MM.1S (cell line): ENCODE results near the gene PTPRD.

Experiments used
- DNase-seq: peaks from one replicate; pipeline ENCODE4 v3.0.0-alpha.2; 2015
- H2AFZ ChIP-seq: fragments of 300-600 bp; sonication (generic); 2 replicates; pipeline ENCODE4 v1.6.0; 2016; ENCODE audit warnings: antibody characterized with exemption, low read length
- H3F3A ChIP-seq: fragments of 300-600 bp; sonication (generic); 2 replicates; pipeline ENCODE4 v1.6.1; 2016; ENCODE audit warnings: mild to moderate bottlenecking, antibody characterized with exemption, low read length, moderate library complexity, mixed read lengths; ENCODE audit not compliant: insufficient read depth
- H3K27ac ChIP-seq: fragments of 300-600 bp; sonication (generic); 2 replicates; pipeline ENCODE4 v1.5.1; 2016; ENCODE audit warnings: mild to moderate bottlenecking, low read length
- H3K27me3 ChIP-seq: fragments of 300-600 bp; sonication (generic); replicated peaks from 2 replicates; pipeline ENCODE4 v1.6.0; 2016; ENCODE audit warnings: low read length; ENCODE audit not compliant: insufficient read depth
- H3K36me3 ChIP-seq: fragments of 300-600 bp; sonication (generic); replicated peaks from 2 replicates; pipeline ENCODE4 v1.6.1; 2016; ENCODE audit warnings: mild to moderate bottlenecking, low read length, mixed read lengths; ENCODE audit not compliant: insufficient read depth
- H3K4me1 ChIP-seq: fragments of 300-600 bp; sonication (generic); 2 replicates; pipeline ENCODE4 v1.6.1; 2016; ENCODE audit warnings: low read length, mixed read lengths
- H3K4me2 ChIP-seq: fragments of 300-600 bp; sonication (generic); 2 replicates; pipeline ENCODE4 v1.6.0; 2016; ENCODE audit warnings: low read depth, low read length
- H3K4me3 ChIP-seq: fragments of 300-600 bp; sonication (generic); 2 replicates; pipeline ENCODE4 v1.5.1; 2016; ENCODE audit warnings: low read length, mixed read lengths
- H3K79me2 ChIP-seq: fragments of 300-600 bp; sonication (generic); 2 replicates; pipeline ENCODE4 v1.6.1; 2016; ENCODE audit warnings: mixed run types, low read length, mixed read lengths
- H3K9ac ChIP-seq: fragments of 300-600 bp; sonication (generic); 2 replicates; pipeline ENCODE4 v1.6.1; 2016; ENCODE audit warnings: low read length, mixed read lengths
- H3K9me2 ChIP-seq: fragments of 300-600 bp; sonication (generic); replicated peaks from 2 replicates; pipeline ENCODE4 v1.6.1; 2016; ENCODE audit warnings: mild to moderate bottlenecking, low read length, mixed read lengths; ENCODE audit not compliant: insufficient read depth
- H3K9me3 ChIP-seq: fragments of 300-600 bp; sonication (generic); replicated peaks from 2 replicates; pipeline ENCODE4 v1.6.1; 2016; ENCODE audit warnings: mild to moderate bottlenecking, low read length, mixed read lengths; ENCODE audit not compliant: insufficient read depth
- H4K20me1 ChIP-seq: fragments of 300-600 bp; sonication (generic); 2 replicates; pipeline ENCODE4 v1.6.1; 2016; ENCODE audit warnings: mild to moderate bottlenecking, low read length, moderate library complexity, mixed read lengths; ENCODE audit not compliant: insufficient read depth
- EZH2 ChIP-seq: fragments of 300-600 bp; sonication (generic); optimal IDR thresholded peaks from 2 replicates; pipeline ENCODE3; 2017; ENCODE audit warnings: low read depth, mild to moderate bottlenecking, antibody characterized with exemption, low read length, mixed read lengths
- EZH2phosphoT487 ChIP-seq: fragments of 300-600 bp; sonication (generic); IDR thresholded peaks from 2 replicates; pipeline ENCODE4 v1.6.1; 2018; ENCODE audit warnings: antibody characterized with exemption, low read length
- TF ChIP-seq, protein P1 (sequence below): fragments of 300-600 bp; sonication (generic); IDR thresholded peaks from 2 replicates; pipeline ENCODE4 v1.5.1; 2016; ENCODE audit warnings: antibody characterized with exemption, low read length, mixed read lengths

PTPRD gene

DNA sequence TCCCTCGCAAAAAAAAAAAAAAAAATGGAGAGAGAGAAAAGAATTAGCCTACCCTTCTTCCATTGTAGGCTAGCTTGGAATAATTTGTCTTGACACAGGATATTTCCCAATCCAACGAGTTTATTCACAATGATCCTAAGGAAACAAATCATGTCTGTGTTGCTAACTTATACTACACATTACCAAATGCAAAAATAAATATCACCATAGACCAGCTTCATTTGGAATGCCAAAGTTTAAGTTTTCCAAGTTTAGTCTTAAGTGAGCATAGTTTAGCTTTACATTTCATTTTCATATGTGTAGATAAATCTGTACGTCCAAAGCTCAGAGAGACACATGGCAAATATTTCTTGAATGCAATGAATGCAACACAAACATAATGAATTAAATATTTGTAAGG lies 1707.1 kb downstream of the PTPRD start:
- DNase-seq: no peak
- TF ChIP-seq, protein P1, sequence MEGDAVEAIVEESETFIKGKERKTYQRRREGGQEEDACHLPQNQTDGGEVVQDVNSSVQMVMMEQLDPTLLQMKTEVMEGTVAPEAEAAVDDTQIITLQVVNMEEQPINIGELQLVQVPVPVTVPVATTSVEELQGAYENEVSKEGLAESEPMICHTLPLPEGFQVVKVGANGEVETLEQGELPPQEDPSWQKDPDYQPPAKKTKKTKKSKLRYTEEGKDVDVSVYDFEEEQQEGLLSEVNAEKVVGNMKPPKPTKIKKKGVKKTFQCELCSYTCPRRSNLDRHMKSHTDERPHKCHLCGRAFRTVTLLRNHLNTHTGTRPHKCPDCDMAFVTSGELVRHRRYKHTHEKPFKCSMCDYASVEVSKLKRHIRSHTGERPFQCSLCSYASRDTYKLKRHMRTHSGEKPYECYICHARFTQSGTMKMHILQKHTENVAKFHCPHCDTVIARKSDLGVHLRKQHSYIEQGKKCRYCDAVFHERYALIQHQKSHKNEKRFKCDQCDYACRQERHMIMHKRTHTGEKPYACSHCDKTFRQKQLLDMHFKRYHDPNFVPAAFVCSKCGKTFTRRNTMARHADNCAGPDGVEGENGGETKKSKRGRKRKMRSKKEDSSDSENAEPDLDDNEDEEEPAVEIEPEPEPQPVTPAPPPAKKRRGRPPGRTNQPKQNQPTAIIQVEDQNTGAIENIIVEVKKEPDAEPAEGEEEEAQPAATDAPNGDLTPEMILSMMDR: no peak
- TF ChIP-seq EZH2phosphoT487 (no peak), EZH2 (no peak)

DNA sequence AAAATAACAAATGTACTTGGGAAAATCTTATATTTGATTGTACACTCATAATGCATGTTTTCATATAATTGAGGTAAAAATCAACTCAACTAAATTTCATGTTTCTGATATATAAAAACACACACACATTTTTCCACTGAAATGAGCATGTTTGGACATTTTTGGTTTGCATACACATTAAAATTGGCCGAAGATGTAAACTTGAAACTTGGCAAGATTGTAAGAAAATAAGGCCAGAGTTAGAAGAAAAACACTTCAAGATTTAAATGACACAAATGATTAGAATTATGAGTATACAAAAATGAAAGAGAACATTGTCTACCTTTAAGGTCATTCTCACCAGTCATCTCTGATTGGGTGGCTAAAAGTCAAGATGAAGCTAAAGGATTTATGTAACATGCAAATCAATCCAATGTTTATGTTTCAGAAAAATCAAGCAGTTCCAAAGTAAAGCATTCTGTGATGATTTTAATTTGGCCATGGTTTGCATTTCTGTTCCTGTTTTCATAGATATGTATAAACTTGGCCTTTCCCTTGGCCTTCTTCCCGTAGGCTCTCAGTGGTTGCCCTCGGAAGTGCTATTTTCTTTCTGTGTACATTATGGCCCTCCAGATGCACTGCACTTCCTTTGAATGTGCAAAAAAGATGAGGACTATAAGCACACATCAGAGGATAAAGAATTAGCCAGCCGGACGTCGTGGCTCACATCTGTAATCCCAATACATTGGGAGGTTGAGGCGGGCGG lies 1707.9 kb downstream of the PTPRD start:
- H4K20me1 ChIP-seq: no peaks in the 10 kb centered on the region
- DNase-seq: no peak
- no peaks in the 10 kb centered on the region for H3K27me3 ChIP-seq
- no peak overlapping the region for H3K4me2 ChIP-seq
- H3K9me2 ChIP-seq: no peaks in the 10 kb centered on the region
- H3K9ac ChIP-seq: no peak overlapping the region
- peaks cover 5% of the 10 kb centered on the region; the same call in 1 of the 2 replicates for H3F3A ChIP-seq
- no peak overlapping the region for H2AFZ ChIP-seq
- no peaks in the 10 kb centered on the region for H3K79me2 ChIP-seq
- H3K4me3 ChIP-seq: no peak overlapping the region
- no peaks in the 10 kb centered on the region; the same call in 1 of the 2 replicates for H3K9me3 ChIP-seq
- H3K4me1 ChIP-seq: no peaks in the 10 kb centered on the region
- no peak overlapping the region for H3K27ac ChIP-seq
- no peaks in the 10 kb centered on the region for H3K36me3 ChIP-seq
- TF ChIP-seq, protein P1: no peak
- TF ChIP-seq EZH2phosphoT487 (no peak), EZH2 (no peak)

More for the DNA sequence above, 1707.1 kb downstream of the PTPRD start:
- Histone ChIP-seq H3K4me1 (no peaks in the 10 kb centered on the region), H3K4me3 (no peak overlapping the region), H3K27me3 (no peaks in the 10 kb centered on the region), H3K9me3 (no peaks in the 10 kb centered on the region; the same call in 1 of the 2 replicates), H2AFZ (no peak overlapping the region), H3K4me2 (no peak overlapping the region), H4K20me1 (no peaks in the 10 kb centered on the region), H3K9me2 (no peaks in the 10 kb centered on the region), H3F3A (peaks cover 5% of the 10 kb centered on the region; the same call in 1 of the 2 replicates), H3K9ac (no peak overlapping the region), H3K27ac (no peak overlapping the region), H3K79me2 (no peaks in the 10 kb centered on the region), H3K36me3 (no peaks in the 10 kb centered on the region)

DNA sequence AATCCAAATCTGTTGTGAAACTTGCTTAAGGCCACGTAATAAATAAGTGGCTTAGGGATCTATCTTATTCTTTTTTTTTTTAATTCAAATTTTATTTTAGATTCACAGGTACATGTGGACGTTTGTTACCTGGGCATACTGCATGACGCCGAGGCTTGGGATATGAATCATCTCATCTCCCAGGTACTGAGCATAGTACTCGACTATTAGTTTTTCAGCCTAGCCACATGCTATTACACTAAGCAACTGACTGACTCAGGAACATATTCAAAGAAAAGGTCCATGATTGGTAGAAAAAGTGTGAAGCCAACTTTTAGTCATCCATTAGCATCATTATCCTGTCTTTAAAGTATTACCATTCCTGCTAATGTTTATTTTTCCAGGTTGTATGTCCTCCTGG lies 1709.7 kb downstream of the PTPRD start:
- no peak for DNase-seq
- H3K36me3 ChIP-seq: no peaks in the 10 kb centered on the region

More for the DNA sequence above, 1709.7 kb downstream of the PTPRD start:
- no peak overlapping the region for H3K4me3 ChIP-seq
- H3K27me3 ChIP-seq: no peaks in the 10 kb centered on the region
- no peak overlapping the region for H2AFZ ChIP-seq
- no peaks in the 10 kb centered on the region; the same call in 1 of the 2 replicates for H3K9me3 ChIP-seq
- H4K20me1 ChIP-seq: no peaks in the 10 kb centered on the region
- H3K79me2 ChIP-seq: no peaks in the 10 kb centered on the region
- peaks cover 5% of the 10 kb centered on the region; the same call in 1 of the 2 replicates for H3F3A ChIP-seq
- no peak overlapping the region for H3K4me2 ChIP-seq
- H3K9me2 ChIP-seq: no peaks in the 10 kb centered on the region
- TF ChIP-seq EZH2phosphoT487 (no peak), EZH2 (no peak)
- TF ChIP-seq, protein P1: no peak
- H3K27ac ChIP-seq: no peak overlapping the region
- H3K9ac ChIP-seq: no peak overlapping the region
- no peaks in the 10 kb centered on the region for H3K4me1 ChIP-seq
